OCI-LY7 (cell line): Measurements from ENCODE around the gene HOTAIR. TPM values are rescaled to one million over a fixed set of nuclear protein-coding genes. Genes with fewer than 3 reads are reported as not detected.

Source experiments
- BruUV-seq: library from RNA; stranded (reverse); fragments of 400-500 nt; replicated peaks from 2 replicates; lab custom pipeline; 2021; lab: Mats Ljungman, UMichigan
- CTCF ChIA-PET: fragments of 300-600 bp; sonication (Branson Sonifier 250); formaldehyde crosslinking; loops from one replicate; lab custom pipeline; 2022; ENCODE audit warnings: antibody characterized with exemption; ENCODE audit not compliant: unreplicated experiment; lab: Charles Lee
- POLR2A ChIA-PET: fragments of 300-600 bp; sonication (Branson Sonifier 250); formaldehyde crosslinking; loops from one replicate; lab custom pipeline; 2022; ENCODE audit warnings: antibody characterized with exemption; lab: Charles Lee
- DNase-seq: peaks from one replicate; pipeline ENCODE4 v3.0.0-alpha.2; 2015; ENCODE audit warnings: low spot score
- H2AFZ ChIP-seq: fragments of 200-600 bp; sonication (generic), shearing (Covaris generic); 2 replicates; pipeline ENCODE4 v1.6.1; 2014; ENCODE audit warnings: mild to moderate bottlenecking, antibody characterized with exemption, low read length, moderate library complexity
- H3K27ac ChIP-seq: fragments of 200-600 bp; sonication (generic); 2 replicates; pipeline ENCODE4 v1.5.1; 2014; ENCODE audit warnings: mixed run types, low read depth, mild to moderate bottlenecking, moderate library complexity, low read length, inconsistent platforms; ENCODE audit not compliant: poor library complexity, severe bottlenecking
- H3K36me3 ChIP-seq: fragments of 200-600 bp; sonication (generic); 2 replicates; pipeline ENCODE4 v1.6.1; 2014; ENCODE audit warnings: mild to moderate bottlenecking, antibody characterized with exemption, low read length, moderate library complexity, mixed read lengths; ENCODE audit not compliant: insufficient read depth
- H3K4me1 ChIP-seq: fragments of 200-600 bp; sonication (generic); 2 replicates; pipeline ENCODE4 v1.5.1; 2014; ENCODE audit warnings: mild to moderate bottlenecking, low read length; ENCODE audit not compliant: insufficient read depth, poor library complexity, severe bottlenecking
- H3K4me2 ChIP-seq: fragments of 200-600 bp; sonication (generic); 2 replicates; pipeline ENCODE4 v1.6.1; 2014; ENCODE audit warnings: mild to moderate bottlenecking, low read length
- H3K4me3 ChIP-seq: fragments of 200-600 bp; sonication (generic); 2 replicates; pipeline ENCODE4 v1.5.1; 2014; ENCODE audit warnings: mild to moderate bottlenecking, low read depth, low read length; ENCODE audit not compliant: poor library complexity, severe bottlenecking
- H3K79me2 ChIP-seq: fragments of 200-600 bp; sonication (generic); 2 replicates; pipeline ENCODE4 v1.6.1; 2016; ENCODE audit warnings: low read depth, mild to moderate bottlenecking, low read length, moderate library complexity, mixed read lengths; ENCODE audit not compliant: insufficient read depth
- H3K9me2 ChIP-seq: fragments of 200-600 bp; sonication (generic); 2 replicates; pipeline ENCODE4 v1.6.1; 2016; ENCODE audit warnings: mild to moderate bottlenecking, low read length, mixed read lengths; ENCODE audit not compliant: insufficient read depth
- H3K9me3 ChIP-seq: fragments of 200-600 bp; sonication (generic); 2 replicates; pipeline ENCODE4 v1.6.1; 2014; ENCODE audit warnings: mild to moderate bottlenecking, mixed run types, low read length, mixed read lengths
- H4K20me1 ChIP-seq: fragments of 200-600 bp; sonication (generic); 2 replicates; pipeline ENCODE4 v1.6.1; 2014; ENCODE audit warnings: mild to moderate bottlenecking, antibody characterized with exemption, low read length, moderate library complexity, mixed read lengths; ENCODE audit not compliant: insufficient read depth
- EZH2phosphoT487 ChIP-seq: fragments of 200-600 bp; sonication (generic); IDR thresholded peaks from 2 replicates; pipeline ENCODE4 v1.6.1; 2018; ENCODE audit warnings: low read depth, borderline replicate concordance, mild to moderate bottlenecking, mixed run types, antibody characterized with exemption, low read length, moderate library complexity, mixed read lengths
- intact Hi-C: fragments of 100-400 bp; cut with micrococcal nuclease; formaldehyde crosslinking; loops from one replicate; pipeline ENCODE4 v1.10.0; 2022; ENCODE audit not compliant: unreplicated experiment
- total RNA-seq, 2 experiments: library from RNA; depleted of rRNA in 1 of 2; stranded (reverse); fragments of >200 nt in 1 of 2; shearing (Covaris generic) in 1 of 2; gene quantifications; 2 replicates each; pipeline ENCODE4 v1.2.3, GENCODE V29; 2014 to 2022
- TF ChIP-seq, protein P1 (sequence below): fragments of 200-600 bp; sonication (generic); conservative IDR thresholded peaks from 2 replicates; pipeline ENCODE4 v1.5.1; 2014; ENCODE audit warnings: mild to moderate bottlenecking, antibody characterized with exemption, low read length, moderate library complexity, mixed read lengths

Gene HOTAIR
- total RNA-seq, 2 experiments from 2014 or later: 0.88 to 5.3 TPM

DNA sequence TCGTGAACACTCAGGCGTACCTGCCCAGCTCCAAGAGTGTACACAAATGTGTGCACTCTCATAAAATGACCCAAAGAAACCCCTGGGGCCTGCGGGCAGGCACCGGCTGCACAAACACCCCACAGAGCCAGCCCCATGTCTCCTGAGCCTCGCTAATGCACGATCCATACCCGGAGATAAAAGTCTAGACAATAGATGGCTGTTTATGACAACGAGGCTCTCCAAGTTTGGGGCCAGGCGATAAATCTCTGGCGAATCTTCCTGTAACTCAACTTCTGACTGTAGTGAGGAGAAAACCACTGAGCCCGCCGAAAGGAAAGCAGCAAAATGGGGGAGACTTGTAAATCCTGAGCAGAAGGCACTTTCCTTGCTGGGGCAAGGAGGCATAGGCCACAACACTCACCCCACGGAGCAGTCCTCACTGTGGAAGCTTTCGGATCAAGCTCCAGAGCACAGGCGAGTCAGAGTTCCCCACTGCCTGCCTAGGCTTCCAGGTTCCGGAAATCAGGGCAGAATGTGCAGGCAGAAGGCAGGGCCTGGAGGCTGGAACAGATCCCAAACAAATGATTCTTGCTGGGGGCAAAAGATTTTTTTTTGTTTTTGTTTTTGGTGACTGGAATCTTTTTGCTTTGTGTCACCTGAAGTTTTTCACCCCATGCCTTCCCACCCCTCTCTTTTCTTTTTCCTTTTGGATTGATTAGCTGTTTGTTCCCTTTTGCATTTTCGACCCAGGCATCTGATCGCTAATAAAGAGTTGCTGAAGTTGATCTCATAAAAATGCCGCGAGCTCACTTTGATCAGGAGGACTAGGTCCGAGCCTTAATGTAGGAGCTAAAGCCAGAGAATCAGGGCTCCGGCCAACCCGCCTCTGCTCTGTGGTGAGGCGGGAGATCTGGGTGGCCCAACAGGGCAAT, 6.3 kb downstream of the HOTAIR start:
- ChIA-PET CTCF (no interaction called here), POLR2A (interaction anchor here (0.8 kb wide), 1 partner anchor 26 kb away, joined by 3 read pairs; no protein-coding TSS in a partner anchor)
- H3K4me1 ChIP-seq: peaks cover 14% of the 10 kb centered on the region
- H4K20me1 ChIP-seq: no peaks in the 10 kb centered on the region
- no peaks in the 10 kb centered on the region for H3K9me2 ChIP-seq
- H3K79me2 ChIP-seq: no peaks in the 10 kb centered on the region
- no peak overlapping the region for H2AFZ ChIP-seq
- no peaks in the 10 kb centered on the region for H3K9me3 ChIP-seq
- H3K27ac ChIP-seq: no peak overlapping the region
- H3K4me3 ChIP-seq: no peak overlapping the region
- BruUV-seq: no TSS peak
- no peak overlapping the region for H3K4me2 ChIP-seq
- no peaks in the 10 kb centered on the region for H3K36me3 ChIP-seq
- intact Hi-C loops: no loop called here
- no peak for TF ChIP-seq EZH2phosphoT487
- TF ChIP-seq, protein P1, sequence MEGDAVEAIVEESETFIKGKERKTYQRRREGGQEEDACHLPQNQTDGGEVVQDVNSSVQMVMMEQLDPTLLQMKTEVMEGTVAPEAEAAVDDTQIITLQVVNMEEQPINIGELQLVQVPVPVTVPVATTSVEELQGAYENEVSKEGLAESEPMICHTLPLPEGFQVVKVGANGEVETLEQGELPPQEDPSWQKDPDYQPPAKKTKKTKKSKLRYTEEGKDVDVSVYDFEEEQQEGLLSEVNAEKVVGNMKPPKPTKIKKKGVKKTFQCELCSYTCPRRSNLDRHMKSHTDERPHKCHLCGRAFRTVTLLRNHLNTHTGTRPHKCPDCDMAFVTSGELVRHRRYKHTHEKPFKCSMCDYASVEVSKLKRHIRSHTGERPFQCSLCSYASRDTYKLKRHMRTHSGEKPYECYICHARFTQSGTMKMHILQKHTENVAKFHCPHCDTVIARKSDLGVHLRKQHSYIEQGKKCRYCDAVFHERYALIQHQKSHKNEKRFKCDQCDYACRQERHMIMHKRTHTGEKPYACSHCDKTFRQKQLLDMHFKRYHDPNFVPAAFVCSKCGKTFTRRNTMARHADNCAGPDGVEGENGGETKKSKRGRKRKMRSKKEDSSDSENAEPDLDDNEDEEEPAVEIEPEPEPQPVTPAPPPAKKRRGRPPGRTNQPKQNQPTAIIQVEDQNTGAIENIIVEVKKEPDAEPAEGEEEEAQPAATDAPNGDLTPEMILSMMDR: no peak
- DNase-seq: no peak

DNA sequence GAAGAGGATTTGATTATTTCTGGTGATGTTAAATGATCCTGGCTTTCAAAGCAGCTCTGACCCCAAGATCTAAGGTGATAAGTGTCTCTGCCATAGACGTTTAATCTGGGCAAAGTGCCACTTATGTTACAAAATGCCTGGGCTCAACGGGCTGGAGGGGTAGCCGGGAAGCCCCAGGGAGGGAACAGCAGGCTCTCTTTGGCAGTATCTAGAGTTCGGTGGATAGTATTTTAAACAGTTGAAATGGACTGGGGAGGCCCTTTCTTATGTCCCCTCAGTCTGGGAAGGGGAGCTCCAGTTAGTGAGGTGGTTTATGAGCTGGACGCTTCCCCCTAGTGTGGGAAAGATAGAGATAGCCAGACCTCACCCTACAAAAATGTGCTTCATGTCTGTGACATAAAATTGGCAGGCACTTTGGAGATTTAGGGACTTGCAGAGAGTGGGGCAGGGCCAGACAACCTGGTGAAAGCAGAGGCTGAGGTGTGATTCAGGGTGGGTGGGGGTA, 7.3 kb downstream of the HOTAIR start:
- H3K36me3 ChIP-seq: no peaks in the 10 kb centered on the region
- H3K4me2 ChIP-seq: no peak overlapping the region
- intact Hi-C loops: no loop called here
- no peak for DNase-seq
- ChIA-PET POLR2A (no interaction called here), CTCF (no interaction called here)
- no peak overlapping the region for H3K27ac ChIP-seq
- H3K4me1 ChIP-seq: peaks cover 14% of the 10 kb centered on the region
- H4K20me1 ChIP-seq: no peaks in the 10 kb centered on the region
- TF ChIP-seq, protein P1: no peak
- TF ChIP-seq EZH2phosphoT487: no peak
- H3K4me3 ChIP-seq: no peak overlapping the region
- H2AFZ ChIP-seq: no peak overlapping the region
- no TSS peak for BruUV-seq
- H3K9me3 ChIP-seq: no peaks in the 10 kb centered on the region
- H3K79me2 ChIP-seq: no peaks in the 10 kb centered on the region
- H3K9me2 ChIP-seq: no peaks in the 10 kb centered on the region
